IMR-90 (cell line): ENCODE results near the gene AKT2. TPM values are rescaled to one million over a fixed set of nuclear protein-coding genes. Genes with fewer than 3 reads are reported as not detected.

Experiments
- ATAC-seq: fragments of 200-7000 bp; cut with Tn5 transposase; 2 replicates; pipeline ENCODE4 v1.9.1; 2020; ENCODE audit warnings: low read depth, mild to moderate bottlenecking, moderate library complexity
- BruUV-seq: library from RNA; stranded (reverse); fragments of 400-500 nt; replicated peaks from 2 replicates; lab custom pipeline; 2021; lab: Mats Ljungman, UMichigan
- CTCF ChIA-PET: fragments of 300-600 bp; formaldehyde crosslinking; extraction: SDS; loops from one replicate; lab custom pipeline; 2021; ENCODE audit warnings: antibody characterized with exemption; lab: Yijun Ruan, JAX
- POLR2A ChIA-PET: fragments of 300-600 bp; sonication (Branson Sonifier 250); formaldehyde crosslinking; loops from one replicate; lab custom pipeline; 2022; ENCODE audit warnings: antibody characterized with exemption; ENCODE audit not compliant: unreplicated experiment; lab: Charles Lee
- DNase-seq: peaks from one replicate; pipeline ENCODE4 v3.0.0; 2013
- H2AFZ ChIP-seq: replicated peaks from 2 replicates; pipeline ENCODE3; 2013; ENCODE audit warnings: low read length, mild to moderate bottlenecking; ENCODE audit not compliant: poor library complexity
- H2AK5ac ChIP-seq: 2 replicates; pipeline ENCODE4 v1.6.1; 2013; ENCODE audit warnings: low read depth, low read length, inconsistent platforms
- H2AK9ac ChIP-seq: replicated peaks from 2 replicates; pipeline ENCODE3; 2013; ENCODE audit warnings: mild to moderate bottlenecking, low read depth, low read length, moderate library complexity; ENCODE audit not compliant: poor library complexity
- H2BK120ac ChIP-seq: 2 replicates; pipeline ENCODE4 v1.6.1; 2013; ENCODE audit warnings: low read depth, low read length, inconsistent platforms
- H2BK15ac ChIP-seq: 3 replicates; pipeline ENCODE4 v1.6.1; 2013; ENCODE audit warnings: low read depth, low read length, inconsistent platforms
- H2BK20ac ChIP-seq: 2 replicates; pipeline ENCODE4 v1.6.1; 2013; ENCODE audit warnings: low read depth, mild to moderate bottlenecking, inconsistent platforms, low read length, moderate library complexity
- H2BK5ac ChIP-seq: 2 replicates; pipeline ENCODE4 v1.6.1; 2013; ENCODE audit warnings: mild to moderate bottlenecking, low read depth, low read length, inconsistent platforms; ENCODE audit not compliant: poor library complexity, severe bottlenecking
- H3K14ac ChIP-seq: replicated peaks from 2 replicates; pipeline ENCODE4 v1.6.1; 2013; ENCODE audit warnings: low read depth, low read length, inconsistent platforms
- H3K18ac ChIP-seq: 2 replicates; pipeline ENCODE4 v1.6.1; 2013; ENCODE audit warnings: low read depth, low read length, control low read depth
- H3K23ac ChIP-seq: 2 replicates; pipeline ENCODE4 v1.6.1; 2013; ENCODE audit warnings: low read depth, low read length, inconsistent platforms
- H3K27ac ChIP-seq: 2 replicates; pipeline ENCODE4 v1.5.1; 2013; ENCODE audit warnings: mild to moderate bottlenecking, control low read depth, low read length; ENCODE audit not compliant: insufficient read depth
- H3K27me3 ChIP-seq: 2 replicates; pipeline ENCODE4 v1.6.1; 2013; ENCODE audit warnings: low read length; ENCODE audit not compliant: control insufficient read depth, insufficient read depth
- H3K36me3 ChIP-seq: 2 replicates; pipeline ENCODE4 v1.6.1; 2013; ENCODE audit warnings: low read length, mixed read lengths; ENCODE audit not compliant: control insufficient read depth, insufficient read depth
- H3K4ac ChIP-seq: 2 replicates; pipeline ENCODE4 v1.6.1; 2013; ENCODE audit warnings: low read depth, low read length, inconsistent platforms
- H3K4me1 ChIP-seq: 2 replicates; pipeline ENCODE4 v1.6.1; 2013; ENCODE audit warnings: low read length, mixed read lengths; ENCODE audit not compliant: control insufficient read depth, insufficient read depth
- H3K4me2 ChIP-seq: 2 replicates; pipeline ENCODE4 v1.6.1; 2013; ENCODE audit warnings: low read depth, mild to moderate bottlenecking, control low read depth, low read length, moderate library complexity
- H3K4me3 ChIP-seq: 2 replicates; pipeline ENCODE4 v1.5.1; 2013; ENCODE audit warnings: low read depth, mild to moderate bottlenecking, control low read depth, low read length, moderate library complexity; ENCODE audit not compliant: insufficient read depth
- H3K56ac ChIP-seq: 2 replicates; pipeline ENCODE4 v1.6.1; 2013; ENCODE audit warnings: low read length, inconsistent platforms; ENCODE audit not compliant: insufficient read depth; ENCODE audit errors: extremely low read depth
- H3K79me1 ChIP-seq, 2 experiments: 2 replicates each; pipeline ENCODE4 v1.6.1; 2013; ENCODE audit warnings: low read length in 2 of 2, inconsistent platforms in 1 of 2, low read depth in 1 of 2
- H3K9ac ChIP-seq: 2 replicates; pipeline ENCODE4 v1.6.1; 2013; ENCODE audit warnings: low read depth, low read length, control low read depth
- H3K9me1 ChIP-seq: 2 replicates; pipeline ENCODE4 v1.6.1; 2013; ENCODE audit warnings: low read length, inconsistent platforms; ENCODE audit not compliant: insufficient read depth
- H3K9me3 ChIP-seq: 2 replicates; pipeline ENCODE4 v1.6.1; 2013; ENCODE audit warnings: low read length; ENCODE audit not compliant: control insufficient read depth, insufficient read depth
- H4K20me1 ChIP-seq: 2 replicates; pipeline ENCODE4 v1.6.1; 2013; ENCODE audit warnings: low read length, inconsistent platforms; ENCODE audit not compliant: insufficient read depth
- H4K5ac ChIP-seq: 2 replicates; pipeline ENCODE4 v1.6.1; 2013; ENCODE audit warnings: mild to moderate bottlenecking, low read depth, low read length, control low read depth
- H4K8ac ChIP-seq, 2 experiments: 2 replicates each; pipeline ENCODE4 v1.6.1; 2013; ENCODE audit warnings: low read depth in 2 of 2, low read length in 2 of 2, control low read depth in 1 of 2, inconsistent platforms in 1 of 2
- H4K91ac ChIP-seq: 2 replicates; pipeline ENCODE4 v1.6.1; 2013; ENCODE audit warnings: low read depth, low read length, inconsistent platforms; ENCODE audit not compliant: insufficient read depth
- BHLHE40 ChIP-seq: fragments of 150-350 bp; IDR thresholded peaks from 2 replicates; pipeline ENCODE4 v1.6.1; 2016; ENCODE audit warnings: mild to moderate bottlenecking, low read depth, low read length
- CHD1 ChIP-seq: IDR thresholded peaks from 2 replicates; pipeline ENCODE4 v1.6.1; 2012; ENCODE audit warnings: low read depth, low read length, improper control_type of control experiment
- FOS ChIP-seq: fragments of 150-350 bp; IDR thresholded peaks from 2 replicates; pipeline ENCODE4 v1.6.1; 2016; ENCODE audit warnings: low read depth, low read length
- MXI1 ChIP-seq: IDR thresholded peaks from 2 replicates; pipeline ENCODE4 v1.6.1; 2012; ENCODE audit warnings: low read depth, mild to moderate bottlenecking, low read length, moderate library complexity, borderline replicate concordance
- NFE2L2 ChIP-seq: fragments of 150-350 bp; IDR thresholded peaks from 2 replicates; pipeline ENCODE4 v1.6.1; 2016; ENCODE audit warnings: low read depth, mild to moderate bottlenecking, low read length
- RCOR1 ChIP-seq: IDR thresholded peaks from 2 replicates; pipeline ENCODE4 v1.6.1; 2012; ENCODE audit warnings: mild to moderate bottlenecking, low read length, improper control_type of control experiment; ENCODE audit not compliant: insufficient replicate concordance
- RFX5 ChIP-seq: IDR thresholded peaks from 2 replicates; pipeline ENCODE4 v1.8.0; 2012; ENCODE audit warnings: low read depth, mild to moderate bottlenecking, low read length, moderate library complexity
- USF2 ChIP-seq: fragments of 150-350 bp; IDR thresholded peaks from 2 replicates; pipeline ENCODE4 v1.6.1; 2017; ENCODE audit warnings: mild to moderate bottlenecking, antibody characterized with exemption, low read length, low read depth
- WGBS, 2 experiments: methylation state at CpG; one replicate each; pipeline versions ENCODE4 v1.1.5 to v1.1.7; 2013; ENCODE audit warnings: missing lambda C conversion rate in 2 of 2; ENCODE audit not compliant: insufficient read length in 1 of 2; ENCODE audit errors: extremely low coverage in 2 of 2; 5-methylcytosine and 5-hydroxymethylcytosine counted together
- dilution Hi-C: fragments of 300-500 bp; cut with HindIII; formaldehyde crosslinking; loops from one replicate; pipeline ENCODE4 v1.14.3; 2018; ENCODE audit warnings: low sequenced_read_pairs; ENCODE audit not compliant: unreplicated experiment
- in situ Hi-C: fragments of 300-500 bp; cut with MboI; formaldehyde crosslinking; loops from 3 replicates; pipeline ENCODE4 v1.14.3; 2019; ENCODE audit warnings: low sequenced_read_pairs, inconsistent platforms, mixed read lengths
- intact Hi-C: fragments of 100-400 bp; cut with micrococcal nuclease; formaldehyde crosslinking; loops from 2 replicates; pipeline ENCODE4 v1.10.0; 2022
- polyA plus RNA-seq, 3 experiments: library from polyadenylated mRNA; depleted of rRNA; stranded (reverse); fragments of >200 nt; gene quantifications; 2 replicates each; pipeline ENCODE4 v1.2.3, GENCODE V29; 2012; ENCODE audit warnings: low replicate concordance in 1 of 3
- total RNA-seq: library from RNA; depleted of rRNA; stranded (reverse); fragments of >200 nt; gene quantifications from 2 replicates; pipeline ENCODE4 v1.2.3, GENCODE V29; 2012
- TF ChIP-seq, protein P1 (sequence below): fragments of 150-350 bp; IDR thresholded peaks from 2 replicates; pipeline ENCODE4 v1.6.1; 2016; ENCODE audit warnings: low read depth, mild to moderate bottlenecking, low read length, moderate library complexity, borderline replicate concordance

Gene AKT2
- total and polyA plus RNA-seq, 2 of the 4 experiments (the other 2 are of a cell fraction), result 61.5 to 104 TPM

DNA sequence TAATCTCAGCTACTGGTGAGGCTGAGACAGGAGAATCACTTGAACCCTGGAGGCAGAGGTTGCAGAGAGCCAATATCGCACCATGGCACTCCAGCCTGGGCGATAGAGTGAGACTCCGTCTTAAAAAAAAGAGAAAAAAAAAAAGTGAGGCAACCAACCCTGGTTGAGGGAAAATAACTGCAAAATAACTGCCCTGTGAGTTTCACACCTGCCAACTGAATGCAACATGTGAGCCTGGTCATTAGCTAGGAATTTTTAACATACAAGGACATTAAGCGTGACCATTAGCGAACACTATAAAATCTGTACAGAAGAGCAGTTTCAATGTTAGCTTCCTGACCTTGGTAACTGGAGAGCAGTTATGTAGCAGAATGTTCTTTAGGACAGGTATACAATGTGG, 56.3 kb downstream of the AKT2 start:
- H3K27ac ChIP-seq, result no peak overlapping the region
- POLR2A ChIA-PET, result no interaction called here

More for the DNA sequence above, 56.3 kb downstream of the AKT2 start:
- Histone ChIP-seq H2BK15ac (no peak overlapping the region), H3K4me1 (peaks cover 16% of the 10 kb centered on the region), H3K4me3 (no peak overlapping the region), H3K18ac (no peak overlapping the region), H2BK20ac (no peak overlapping the region), H3K4ac (no peak overlapping the region), H4K5ac (no peak overlapping the region), H3K14ac (no peak overlapping the region), H2BK120ac (no peak overlapping the region), H2AK9ac (no peak overlapping the region), H4K8ac (no peak overlapping the region), H3K9ac (no peak overlapping the region), H3K4me2 (no peak overlapping the region), H2AFZ (no peak overlapping the region), H3K23ac (no peak overlapping the region), H3K27me3 (no peaks in the 10 kb centered on the region), H2BK5ac (no peak overlapping the region), H3K79me1 (0 out of 4 replicates have a peak, but pooled peaks cover 4 to 7% of the 10 kb centered on the region in 2 experiments), H4K91ac (no peak overlapping the region), H3K9me1 (peaks cover 18% of the 10 kb centered on the region), H3K36me3 (peaks cover 7% of the 10 kb centered on the region; the same call in 1 of the 2 replicates), H3K9me3 (no peaks in the 10 kb centered on the region), H3K56ac (no peak overlapping the region), H4K20me1 (no peaks in the 10 kb centered on the region), H2AK5ac (no peak overlapping the region)
- ATAC-seq (no peak), DNase-seq (no peak)
- WGBS, 2 experiments, result 100% methylated on average over 4 of the region's 5 CpGs; no CpG with 5 or more reads in 1 of the 2 experiments
- no TSS peak for BruUV-seq
- no peak for TF ChIP-seq MXI1
- no peak for TF ChIP-seq RCOR1
- no peak for TF ChIP-seq USF2
- no peak for TF ChIP-seq NFE2L2
- TF ChIP-seq BHLHE40, result no peak
- no peak for TF ChIP-seq FOS
- no peak for TF ChIP-seq RFX5
- TF ChIP-seq CHD1, result no peak
- TF ChIP-seq, protein P1, sequence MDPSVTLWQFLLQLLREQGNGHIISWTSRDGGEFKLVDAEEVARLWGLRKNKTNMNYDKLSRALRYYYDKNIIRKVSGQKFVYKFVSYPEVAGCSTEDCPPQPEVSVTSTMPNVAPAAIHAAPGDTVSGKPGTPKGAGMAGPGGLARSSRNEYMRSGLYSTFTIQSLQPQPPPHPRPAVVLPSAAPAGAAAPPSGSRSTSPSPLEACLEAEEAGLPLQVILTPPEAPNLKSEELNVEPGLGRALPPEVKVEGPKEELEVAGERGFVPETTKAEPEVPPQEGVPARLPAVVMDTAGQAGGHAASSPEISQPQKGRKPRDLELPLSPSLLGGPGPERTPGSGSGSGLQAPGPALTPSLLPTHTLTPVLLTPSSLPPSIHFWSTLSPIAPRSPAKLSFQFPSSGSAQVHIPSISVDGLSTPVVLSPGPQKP, result no peak
- dilution Hi-C loops, result no loop called here
- CTCF ChIA-PET, result no interaction called here
- intact Hi-C loops, result no loop called here
- in situ Hi-C loops, result no loop called here
